OCI-LY3 (cell line): ENCODE results near the gene SLC23A3.

Experiments
- H2AFZ ChIP-seq: fragments of 200-600, 300-600 bp; shearing (Covaris generic); 2 replicates; pipeline ENCODE4 v1.6.0; 2014; ENCODE audit warnings: antibody characterized with exemption, low read depth, low read length
- H3K27ac ChIP-seq: fragments of 200-600, 300-600 bp; sonication (generic); 2 replicates; pipeline ENCODE4 v1.5.1; 2014; ENCODE audit warnings: mild to moderate bottlenecking, low read length, moderate library complexity, mixed read lengths
- H3K27me3 ChIP-seq: fragments of 200-600, 300-600 bp; sonication (generic); 2 replicates; pipeline ENCODE4 v1.6.1; 2014; ENCODE audit warnings: low read depth, low read length, mixed read lengths
- H3K36me3 ChIP-seq: fragments of 200-600, 300-600 bp; sonication (generic); replicated peaks from 2 replicates; pipeline ENCODE3; 2014; ENCODE audit warnings: low read depth, low read length, mixed read lengths
- H3K4me1 ChIP-seq: fragments of 300-600, 200-600 bp; sonication (generic); 2 replicates; pipeline ENCODE4 v1.6.1; 2014; ENCODE audit warnings: low read length, mixed read lengths
- H3K4me2 ChIP-seq: fragments of 200-600, 300-600 bp; sonication (generic); 2 replicates; pipeline ENCODE4 v1.6.1; 2014; ENCODE audit warnings: low read length, mixed read lengths
- H3K4me3 ChIP-seq: fragments of 300-600, 200-600 bp; sonication (generic); 2 replicates; pipeline ENCODE4 v1.5.1; 2014; ENCODE audit warnings: antibody characterized with exemption, mild to moderate bottlenecking, low read length, moderate library complexity
- H3K79me2 ChIP-seq: fragments of 300-600, 200-600 bp; shearing (Covaris generic); 2 replicates; pipeline ENCODE4 v1.6.1; 2014; ENCODE audit warnings: mild to moderate bottlenecking, low read length, mixed read lengths
- H3K9ac ChIP-seq: fragments of 300-600, 200-600 bp; shearing (Covaris generic); 2 replicates; pipeline ENCODE4 v1.6.0; 2014; ENCODE audit warnings: mild to moderate bottlenecking, low read length, moderate library complexity
- H3K9me3 ChIP-seq: fragments of 200-600, 300-600 bp; shearing (Covaris generic); 2 replicates; pipeline ENCODE4 v1.6.1; 2014; ENCODE audit warnings: low read length, mixed read lengths; ENCODE audit not compliant: insufficient read depth
- H4K20me1 ChIP-seq: fragments of 200-600, 300-600 bp; sonication (generic); 2 replicates; pipeline ENCODE4 v1.6.1; 2016; ENCODE audit warnings: low read length, mixed read lengths; ENCODE audit not compliant: insufficient read depth
- CTCF ChIP-seq: fragments of 200-600, 300-600 bp; sonication (generic); IDR thresholded peaks from 2 replicates; pipeline ENCODE4 v1.5.1; 2014; ENCODE audit warnings: antibody characterized with exemption, low read length, low read depth
- EZH2phosphoT487 ChIP-seq: fragments of 200-600 bp; shearing (Covaris generic); IDR thresholded peaks from 2 replicates; pipeline ENCODE4 v1.6.1; 2018; ENCODE audit warnings: antibody characterized with exemption, mixed run types, low read depth

SLC23A3 gene

GRCh38 chr2:219216535-219216915 is 46.7 kb upstream of the SLC23A3 start:
- Histone ChIP-seq H3K9me3 (no peaks in the 10 kb centered on the region), H3K27me3 (no peaks in the 10 kb centered on the region), H3K79me2 (no peaks in the 10 kb centered on the region), H3K9ac (no peak overlapping the region), H3K4me2 (no peak overlapping the region), H3K4me3 (no peak overlapping the region), H3K4me1 (no peaks in the 10 kb centered on the region), H3K27ac (no peak overlapping the region), H3K36me3 (no peaks in the 10 kb centered on the region), H4K20me1 (no peaks in the 10 kb centered on the region), H2AFZ (no peak overlapping the region)
- TF ChIP-seq CTCF, result no peak
- TF ChIP-seq EZH2phosphoT487, result no peak

- no peak overlapping the region for H2AFZ ChIP-seq
- H3K9ac ChIP-seq, result no peak overlapping the region
Measured at GRCh38 chr2:219215871-219216534, 46.2 kb upstream of the SLC23A3 start.

GRCh38 chr2:219214786-219215185 is 45.0 kb upstream of the SLC23A3 start:
- no peak overlapping the region for H3K4me2 ChIP-seq
- H2AFZ ChIP-seq, result no peak overlapping the region
- no peaks in the 10 kb centered on the region for H3K27me3 ChIP-seq
- H3K9ac ChIP-seq, result no peak overlapping the region
- H3K4me1 ChIP-seq, result no peaks in the 10 kb centered on the region
- no peak for TF ChIP-seq EZH2phosphoT487
- no peak for TF ChIP-seq CTCF
- no peak overlapping the region for H3K4me3 ChIP-seq
- no peaks in the 10 kb centered on the region for H3K36me3 ChIP-seq
- no peaks in the 10 kb centered on the region for H3K9me3 ChIP-seq
- H3K79me2 ChIP-seq, result no peaks in the 10 kb centered on the region
- H4K20me1 ChIP-seq, result no peaks in the 10 kb centered on the region
- no peak overlapping the region for H3K27ac ChIP-seq

More at GRCh38 chr2:219215871-219216534, 46.2 kb upstream of the SLC23A3 start:
- H3K4me1 ChIP-seq, result no peaks in the 10 kb centered on the region
- no peak overlapping the region for H3K27ac ChIP-seq
- H3K36me3 ChIP-seq, result no peaks in the 10 kb centered on the region
- H3K4me3 ChIP-seq, result no peak overlapping the region
- TF ChIP-seq CTCF (no peak), EZH2phosphoT487 (no peak)
- no peaks in the 10 kb centered on the region for H3K9me3 ChIP-seq
- no peaks in the 10 kb centered on the region for H3K27me3 ChIP-seq
- H3K4me2 ChIP-seq, result no peak overlapping the region
- H3K79me2 ChIP-seq, result no peaks in the 10 kb centered on the region
- H4K20me1 ChIP-seq, result no peaks in the 10 kb centered on the region

GRCh38 chr2:219214141-219214540 is 44.3 kb upstream of the SLC23A3 start:
- Histone ChIP-seq H3K9me3 (no peaks in the 10 kb centered on the region), H3K4me1 (no peaks in the 10 kb centered on the region), H3K27ac (no peak overlapping the region), H3K27me3 (no peaks in the 10 kb centered on the region), H3K36me3 (no peaks in the 10 kb centered on the region), H3K79me2 (no peaks in the 10 kb centered on the region), H4K20me1 (no peaks in the 10 kb centered on the region), H3K4me2 (no peak overlapping the region), H3K4me3 (no peak overlapping the region), H3K9ac (no peak overlapping the region), H2AFZ (no peak overlapping the region)
- TF ChIP-seq EZH2phosphoT487, result no peak
- TF ChIP-seq CTCF, result no peak
